ENCODE measurements around the gene GATAD2A.

DNA sequence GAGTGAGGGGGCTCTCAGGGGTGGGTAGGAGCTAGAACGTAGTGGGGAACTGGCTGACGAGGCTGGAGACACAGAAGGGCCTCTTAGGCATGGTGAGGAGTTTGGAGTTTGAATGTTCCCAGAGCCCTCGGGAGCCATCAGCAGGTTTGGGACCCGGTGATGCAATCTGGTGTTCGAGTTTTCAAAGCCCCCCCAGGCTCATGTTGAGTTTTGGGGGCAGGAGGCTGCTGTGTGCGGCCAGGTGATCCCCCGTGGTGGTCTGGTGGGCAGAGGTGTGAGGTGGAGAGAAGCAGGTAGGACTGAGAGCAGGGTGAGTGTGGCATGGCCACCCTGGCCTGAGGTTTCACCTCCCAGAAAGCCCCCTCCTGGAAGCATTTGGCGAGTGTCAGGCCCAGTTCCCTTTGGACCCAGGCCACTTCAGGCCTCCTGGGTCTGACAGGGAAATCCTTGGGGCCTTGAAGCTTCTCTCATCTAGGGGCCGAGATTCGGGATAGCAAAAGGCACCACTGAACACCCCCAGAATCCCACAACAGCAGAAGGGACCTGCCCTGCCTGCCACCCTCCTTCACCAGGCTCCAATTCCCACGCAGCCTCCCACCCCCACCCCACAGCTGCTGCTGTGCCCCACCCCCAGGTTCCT lies 124.4 kb downstream of the GATAD2A start:
- TF ChIP-seq, protein P1, sequence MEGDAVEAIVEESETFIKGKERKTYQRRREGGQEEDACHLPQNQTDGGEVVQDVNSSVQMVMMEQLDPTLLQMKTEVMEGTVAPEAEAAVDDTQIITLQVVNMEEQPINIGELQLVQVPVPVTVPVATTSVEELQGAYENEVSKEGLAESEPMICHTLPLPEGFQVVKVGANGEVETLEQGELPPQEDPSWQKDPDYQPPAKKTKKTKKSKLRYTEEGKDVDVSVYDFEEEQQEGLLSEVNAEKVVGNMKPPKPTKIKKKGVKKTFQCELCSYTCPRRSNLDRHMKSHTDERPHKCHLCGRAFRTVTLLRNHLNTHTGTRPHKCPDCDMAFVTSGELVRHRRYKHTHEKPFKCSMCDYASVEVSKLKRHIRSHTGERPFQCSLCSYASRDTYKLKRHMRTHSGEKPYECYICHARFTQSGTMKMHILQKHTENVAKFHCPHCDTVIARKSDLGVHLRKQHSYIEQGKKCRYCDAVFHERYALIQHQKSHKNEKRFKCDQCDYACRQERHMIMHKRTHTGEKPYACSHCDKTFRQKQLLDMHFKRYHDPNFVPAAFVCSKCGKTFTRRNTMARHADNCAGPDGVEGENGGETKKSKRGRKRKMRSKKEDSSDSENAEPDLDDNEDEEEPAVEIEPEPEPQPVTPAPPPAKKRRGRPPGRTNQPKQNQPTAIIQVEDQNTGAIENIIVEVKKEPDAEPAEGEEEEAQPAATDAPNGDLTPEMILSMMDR (IDR thresholded peaks at IDR 0.05; ENCODE audit: borderline replicate concordance, extremely low read depth, low read length, poor library complexity, severe bottlenecking): no peak
- TF ChIP-seq EZH2 (IDR thresholded peaks at IDR 0.05; ENCODE audit: borderline replicate concordance, low read depth, low read length, severe bottlenecking): no peak

All from DND-41 (cell line).